Naive thymus-derived CD8-positive, alpha-beta T cell (primary cell): ENCODE data around the gene TAB2. TPM values are rescaled to one million over a fixed set of nuclear protein-coding genes. Genes with fewer than 3 reads are reported as not detected.

Experiments
- polyA plus RNA-seq, 3 donors: library from polyadenylated mRNA; unstranded; fragments of 300-500 nt; fragmentation: Illumina TruSeq; gene quantifications; one replicate each; pipeline ENCODE4 v1.2.3, GENCODE V29; 2021
- total RNA-seq, 8 experiments: library from RNA in 2 of 8; stranded (reverse) in 2 of 8; gene quantifications; one replicate each; pipeline ENCODE4 v1.2.3 and lab custom pipeline; 2021 to 2026

TAB2 gene
- total and polyA plus RNA-seq, 5 experiments from 2014 or later: 9.5 to 117 (median 14.1) TPM

Other genes with a start within 250 kb of the TAB2 start
- gene SUMO4, start 82.5 kb downstream of the TAB2 start, total RNA-seq: 1 to 10 TPM; 5.1 to 6.0 TPM
- gene SUMO4, start 82.5 kb downstream of the TAB2 start, polyA plus RNA-seq: under 1 TPM; 0.30 to 0.80 (median 0.37) TPM
- 10 to 100 TPM; 61.9 to 63.5 TPM for gene ZC3H12D, start 167.3 kb downstream of the TAB2 start, total RNA-seq
- gene ZC3H12D, start 167.3 kb downstream of the TAB2 start, polyA plus RNA-seq: 1 to 10 TPM; 1.1 to 1.7 (median 1.5) TPM
- gene PPIL4, start 228.3 kb downstream of the TAB2 start, total RNA-seq: 10 to 100 TPM; 35.2 to 39.5 TPM
- gene PPIL4, start 228.3 kb downstream of the TAB2 start, polyA plus RNA-seq: 10 to 100 TPM in 2 of 3 donors, 1 to 10 TPM in 1; 7.1 to 11.8 (median 11.8) TPM
- 10 to 100 TPM; 20.9 to 24.0 TPM for gene GINM1, start 248.7 kb downstream of the TAB2 start, total RNA-seq
- gene GINM1, start 248.7 kb downstream of the TAB2 start, polyA plus RNA-seq: 10 to 100 TPM; 15.9 to 20.7 (median 20.1) TPM